Measurements from ENCODE around the gene UPK1A.

- TF ChIP-seq POLR2A (IDR thresholded peaks at IDR 0.05) (no peak), CTCF (IDR thresholded peaks at IDR 0.05) (no peak)
Measured at GRCh38 chr19:35669566-35669965, 3.2 kb downstream of the UPK1A start.

Measured in suprapubic skin (tissue), 3 donors.